GM18868 (cell line): ENCODE data around the gene GDA.
"Not testable (repeated sequence)": the region's sequence is repeated elsewhere in the genome, so short reads cannot be mapped to it uniquely, and the experiment has no call there.

Source experiments
- ATAC-seq: cut with Tn5 transposase; IDR thresholded peaks from one replicate; pipeline ENCODE4 v1.9.1; 2021; ENCODE audit warnings: mild to moderate bottlenecking, moderate library complexity; ENCODE audit not compliant: unreplicated experiment

Gene GDA

DNA sequence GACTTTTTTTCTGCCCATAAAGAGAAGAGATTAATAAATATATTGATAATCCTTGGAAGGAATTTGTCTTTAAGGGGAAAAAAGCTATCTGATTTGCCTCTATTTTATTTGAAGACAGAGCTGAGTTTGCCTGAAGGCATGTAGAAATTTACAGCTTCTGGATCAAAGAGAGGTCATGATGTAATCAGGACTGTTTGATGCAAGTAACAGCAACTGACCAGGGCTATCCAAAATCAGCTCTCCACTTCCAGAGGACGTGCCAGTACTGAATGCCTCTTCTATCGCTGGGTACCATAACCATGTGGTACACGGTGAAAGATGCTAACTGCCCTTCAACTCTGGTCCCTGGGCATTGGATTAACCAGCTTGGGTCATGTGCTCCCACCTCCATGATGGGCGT lies 125.2 kb downstream of the GDA start:
- ATAC-seq: no peak

DNA sequence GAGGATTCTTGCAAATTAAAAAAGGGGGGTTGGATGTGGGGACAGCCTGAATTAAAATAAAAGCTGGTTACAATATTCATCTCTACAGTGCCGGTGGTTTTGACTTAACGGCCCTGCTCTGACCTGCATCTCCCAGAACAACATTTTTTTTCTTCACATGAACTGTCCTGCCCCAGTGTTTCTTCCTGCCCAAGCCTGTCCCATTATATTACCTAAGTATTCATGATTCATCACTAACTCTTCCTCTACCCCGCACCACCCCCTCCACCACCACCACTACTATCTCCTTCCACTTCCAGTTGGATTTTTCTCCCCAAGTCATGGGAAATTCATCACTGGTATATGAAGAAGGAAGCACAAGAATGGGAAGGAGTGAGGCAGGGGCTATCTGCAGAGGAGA lies 125.7 kb downstream of the GDA start:
- no peak for ATAC-seq

DNA sequence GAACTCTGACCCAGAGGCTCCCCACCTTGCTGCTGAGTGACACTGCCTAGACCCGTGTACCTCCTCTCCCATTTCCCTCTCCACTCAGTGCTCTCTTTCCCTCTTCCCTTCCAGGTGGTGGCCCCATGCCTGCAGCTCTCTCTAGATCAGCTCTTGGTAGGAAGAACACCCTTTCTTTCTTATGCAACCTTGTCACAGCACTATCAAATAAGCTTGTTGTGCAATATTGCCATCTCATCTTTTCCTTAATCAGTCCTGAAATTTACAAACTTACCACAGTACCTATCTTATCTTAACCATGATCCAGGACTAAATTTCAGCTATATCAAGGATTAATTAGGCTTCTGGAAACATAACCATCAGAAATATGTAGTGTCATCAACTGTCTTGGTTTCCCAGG lies 127.2 kb downstream of the GDA start:
- no peak for ATAC-seq

- ATAC-seq: peak; percentile 69
These were observed 129.7 kb downstream of the GDA start for GRCh38 chr9:72278959-72279358.

GRCh38 chr9:72280913-72281500 lies 131.8 kb downstream of the GDA start:
- peak; percentile 91 for ATAC-seq

DNA sequence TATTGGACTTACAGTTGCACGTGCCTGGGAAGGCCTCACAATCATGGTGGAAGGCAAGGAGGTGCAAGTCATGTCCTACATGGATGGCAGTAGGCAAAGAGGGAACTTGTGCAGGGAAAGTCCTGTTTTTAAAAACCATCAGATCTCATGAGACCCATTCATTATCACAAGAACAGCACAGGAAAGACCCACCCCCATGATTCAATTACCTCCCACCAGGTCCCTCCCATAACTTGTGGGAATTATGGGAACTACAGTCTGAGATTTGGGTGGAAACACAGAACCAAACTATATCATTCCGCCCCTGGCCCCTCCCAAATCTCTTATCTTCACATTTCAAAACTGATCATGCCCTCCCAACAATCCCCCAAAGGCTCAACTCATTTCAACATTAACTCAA lies 140.2 kb downstream of the GDA start:
- ATAC-seq: no peak

DNA sequence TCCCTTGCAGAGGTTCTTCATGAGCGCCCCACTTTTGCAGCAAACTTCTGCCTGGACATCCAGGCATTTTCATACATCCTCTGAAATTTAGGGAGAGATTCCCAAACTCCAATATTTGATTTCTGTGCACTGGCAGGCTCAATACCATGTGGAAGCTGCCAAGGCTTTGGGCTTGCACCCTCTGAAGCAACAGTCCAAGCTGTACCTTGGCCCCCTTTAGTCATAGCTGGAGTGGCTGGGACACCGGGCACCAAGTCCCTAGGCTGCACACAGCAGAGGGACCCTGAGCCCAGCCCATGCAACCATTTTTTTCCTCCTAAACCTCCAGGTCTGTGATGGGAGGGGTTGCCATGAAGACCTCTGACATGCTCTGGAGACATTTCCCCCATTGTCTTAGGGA lies 141.1 kb downstream of the GDA start:
- no peak for ATAC-seq

- not testable (repeated sequence) for ATAC-seq
These were observed 142.3 kb downstream of the GDA start for GRCh38 chr9:72291576-72291975.

GRCh38 chr9:72292256-72292682 lies 143.0 kb downstream of the GDA start:
- no peak for ATAC-seq

DNA sequence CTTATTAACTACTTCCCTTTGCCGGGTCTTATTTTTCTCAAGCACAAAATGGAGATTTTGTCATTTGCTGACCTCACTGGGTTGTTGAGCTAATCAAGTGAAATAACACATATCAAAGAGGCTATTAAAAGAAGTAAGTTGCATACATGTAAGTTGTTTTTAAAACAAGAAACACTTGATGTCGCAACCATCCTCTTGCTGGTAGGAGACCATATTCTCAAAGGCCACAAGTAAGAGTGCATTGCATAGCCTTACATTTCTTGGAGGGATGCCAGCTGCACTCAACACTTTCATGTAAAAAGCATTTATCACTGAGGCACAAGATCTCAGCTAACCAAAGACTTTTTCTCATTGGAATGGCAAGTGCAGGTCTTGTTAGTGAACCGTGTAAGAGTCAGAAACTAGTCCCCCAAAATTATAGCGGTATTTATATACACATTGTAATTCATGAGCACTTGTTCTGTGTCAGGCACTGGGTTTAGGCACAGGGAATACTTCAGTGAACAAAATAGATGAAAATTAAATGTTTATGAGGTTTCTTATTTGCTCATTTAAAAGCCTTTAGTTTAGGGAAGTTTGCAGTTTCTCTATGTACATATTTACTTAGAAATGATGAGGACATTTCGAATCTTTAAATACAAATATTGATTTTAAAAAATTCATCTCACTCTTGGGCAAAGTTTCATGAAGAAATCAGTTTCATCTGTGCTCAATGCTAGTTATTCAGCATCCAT lies 143.8 kb downstream of the GDA start:
- ATAC-seq: no peak

DNA sequence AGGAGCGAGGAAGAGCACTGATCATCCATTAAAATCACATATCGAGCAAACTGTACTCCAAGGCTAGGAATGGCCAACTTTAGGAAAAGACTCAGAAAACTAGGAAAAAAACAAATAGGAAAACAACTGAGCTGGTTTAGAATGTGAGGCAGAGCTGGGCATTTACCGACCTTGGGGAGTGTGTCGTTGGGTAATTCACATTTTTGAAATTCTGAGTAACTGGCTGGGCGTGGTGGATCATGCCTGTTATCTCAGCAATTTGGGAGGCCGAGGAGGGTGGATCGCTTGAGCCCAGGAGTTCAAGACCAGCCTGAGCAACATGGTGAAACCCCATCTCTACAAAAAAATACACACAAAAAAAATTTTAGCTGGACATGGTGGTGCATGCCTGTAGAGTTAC lies 145.7 kb downstream of the GDA start:
- no peak for ATAC-seq

- no peak for ATAC-seq
These were observed 148.3 kb downstream of the GDA start for GRCh38 chr9:72297516-72297915.

- no peak for ATAC-seq
These were observed 149.9 kb downstream of the GDA start for GRCh38 chr9:72299017-72299603.

DNA sequence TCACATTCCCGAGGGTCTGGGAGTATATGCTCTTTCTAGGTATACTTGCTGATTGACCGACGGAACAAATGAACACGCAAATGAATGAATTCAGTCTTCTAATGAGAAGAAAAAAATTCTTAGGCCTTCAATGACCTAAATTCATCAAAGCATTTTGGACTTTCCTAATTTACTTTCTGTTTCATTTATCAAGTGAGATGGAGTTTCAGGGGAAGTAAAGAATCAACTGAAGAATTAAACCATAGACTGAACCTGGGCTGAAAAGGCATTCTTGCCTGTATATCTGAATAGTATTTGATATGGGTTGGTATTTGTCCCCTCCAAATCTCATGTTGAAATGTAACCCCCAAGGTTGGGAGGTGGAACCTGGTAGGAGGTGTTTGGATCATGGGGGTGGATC lies 151.6 kb downstream of the GDA start:
- peak; percentile 40 for ATAC-seq
